Keratinocyte (primary cell): Measurements from ENCODE around the gene PRKAG1. TPM values are rescaled to one million over a fixed set of nuclear protein-coding genes. Genes with fewer than 3 reads are reported as not detected.

ENCODE experiments used
- DNase-seq: peaks from one replicate; pipeline ENCODE4 v3.0.0-alpha.2; 2011; ENCODE audit warnings: low read depth, missing footprints, low spot score
- FAIRE-seq: peaks from 2 replicates; lab custom pipeline; 2011; peaks lifted over from hg19 to GRCh38; lab: Jason Lieb, UNC
- H2AFZ ChIP-seq: 2 replicates; pipeline ENCODE4 v1.6.0; 2012; ENCODE audit warnings: low read length, control low read depth, inconsistent platforms; ENCODE audit not compliant: control insufficient read depth
- H3K27ac ChIP-seq: 2 replicates; pipeline ENCODE4 v1.5.1; 2011; ENCODE audit warnings: low read length; ENCODE audit not compliant: control insufficient read depth, insufficient read depth
- H3K27me3 ChIP-seq: 3 replicates; pipeline ENCODE4 v1.6.0; 2011; ENCODE audit warnings: low read length; ENCODE audit not compliant: control insufficient read depth, insufficient read depth; ENCODE audit errors: extremely low read depth
- H3K36me3 ChIP-seq, 2 experiments: 2 replicates in 1 of 2; 3 replicates in 1 of 2; pipeline ENCODE4 v1.5.1; 2011; ENCODE audit warnings: low read length in 2 of 2, mild to moderate bottlenecking in 1 of 2; ENCODE audit not compliant: control insufficient read depth in 2 of 2, insufficient read depth in 2 of 2; ENCODE audit errors: extremely low read depth in 1 of 2
- H3K4me1 ChIP-seq: 3 replicates; pipeline ENCODE4 v1.5.1; 2011; ENCODE audit warnings: low read length; ENCODE audit not compliant: control insufficient read depth, insufficient read depth; ENCODE audit errors: extremely low read depth
- H3K4me2 ChIP-seq: 3 replicates; pipeline ENCODE4 v1.6.0; 2011; ENCODE audit warnings: low read depth, low read length; ENCODE audit not compliant: control insufficient read depth, insufficient read depth; ENCODE audit errors: extremely low read depth
- H3K4me3 ChIP-seq, 3 experiments: fragments of 200-600 bp in 1 of 3; sonication (generic) in 1 of 3; 2 replicates in 2 of 3; 3 replicates in 1 of 3; pipeline ENCODE4 v1.5.1; 2011 to 2016; ENCODE audit warnings: low read length in 3 of 3, mild to moderate bottlenecking in 3 of 3, control low read depth in 2 of 3, inconsistent platforms in 1 of 3, low read depth in 1 of 3, mixed read lengths in 1 of 3, mixed run types in 1 of 3, moderate library complexity in 1 of 3; ENCODE audit not compliant: control insufficient read depth in 2 of 3, insufficient read depth in 2 of 3; ENCODE audit errors: extremely low read depth in 1 of 3
- H3K79me2 ChIP-seq: 2 replicates; pipeline ENCODE4 v1.6.0; 2012; ENCODE audit warnings: low read length; ENCODE audit not compliant: control insufficient read depth, insufficient read depth
- H3K9ac ChIP-seq: 3 replicates; pipeline ENCODE4 v1.6.0; 2011; ENCODE audit warnings: low read length; ENCODE audit not compliant: control insufficient read depth, insufficient read depth; ENCODE audit errors: extremely low read depth
- H3K9me1 ChIP-seq: 3 replicates; pipeline ENCODE4 v1.6.0; 2011; ENCODE audit warnings: low read length; ENCODE audit not compliant: control insufficient read depth, insufficient read depth; ENCODE audit errors: extremely low read depth
- H3K9me3 ChIP-seq: 2 replicates; pipeline ENCODE4 v1.5.1; 2012; ENCODE audit warnings: low read depth, low read length; ENCODE audit not compliant: control insufficient read depth
- H4K20me1 ChIP-seq: 3 replicates; pipeline ENCODE4 v1.6.0; 2011; ENCODE audit warnings: low read length; ENCODE audit not compliant: control insufficient read depth, insufficient read depth; ENCODE audit errors: extremely low read depth
- CTCF ChIP-seq, 3 experiments: IDR thresholded peaks in 1 of 3; conservative IDR thresholded peaks in 1 of 3; optimal IDR thresholded peaks in 1 of 3; 2 replicates in 2 of 3; 3 replicates in 1 of 3; pipeline versions ENCODE3 to v1.5.1; 2011; ENCODE audit warnings: low read length in 3 of 3, mild to moderate bottlenecking in 3 of 3, moderate library complexity in 2 of 3, control low read depth in 1 of 3, inconsistent platforms in 1 of 3; ENCODE audit not compliant: insufficient read depth in 2 of 3; ENCODE audit errors: extremely low read depth in 1 of 3
- EZH2 ChIP-seq: IDR thresholded peaks from one replicate; pipeline ENCODE4 v1.6.1; 2012; ENCODE audit warnings: inconsistent platforms, mild to moderate bottlenecking, low read length, moderate library complexity
- dilution Hi-C: fragments of 300-500 bp; cut with MboI; formaldehyde crosslinking; loops from one replicate; pipeline ENCODE4 v1.7.0; 2020; ENCODE audit warnings: low sequenced_read_pairs; ENCODE audit not compliant: extremely low pct_ligation_motif_present
- polyA plus RNA-seq, 5 experiments: library from polyadenylated mRNA; depleted of rRNA in 3 of 5; stranded (reverse) in 3 of 5; stranded (forward) in 1 of 5; unstranded in 1 of 5; fragments of >200 nt; gene quantifications; 1 replicate in 1 of 5; 2 replicates in 3 of 5; 3 replicates in 1 of 5; pipeline versions ENCODE4 v1.2.1 to v1.2.3, GENCODE V29; 2011 to 2012; ENCODE audit warnings: missing spikeins in 2 of 5, low read depth in 1 of 5, low replicate concordance in 1 of 5

The PRKAG1 gene
- polyA plus RNA-seq, 1 donor (not counting 4 experiments of a cell fraction or from before 2014, with no cell fraction given): 125 TPM

DNA sequence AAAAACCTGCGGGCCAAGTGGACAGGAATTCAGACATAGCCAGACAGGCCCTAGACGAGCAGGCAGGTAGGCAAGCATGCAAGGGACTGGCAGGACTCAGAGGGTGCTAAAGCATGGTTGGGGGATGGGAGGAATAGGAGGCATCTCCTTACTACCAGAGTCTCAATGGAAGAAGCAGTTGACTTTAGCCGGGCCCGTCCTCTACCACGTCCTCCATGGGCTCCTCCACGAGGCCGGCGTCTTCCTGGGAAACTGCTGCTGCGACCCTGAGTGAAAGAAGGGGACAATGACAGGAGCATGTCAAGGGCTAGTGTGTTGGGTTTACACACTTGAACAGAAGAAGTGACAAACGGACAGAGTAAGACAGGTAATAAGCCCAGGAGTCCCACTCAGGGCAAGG lies 30.4 kb upstream of the PRKAG1 start:
- dilution Hi-C loops: no loop called here
- Histone ChIP-seq H3K9ac (no peak overlapping the region), H2AFZ (no peak overlapping the region), H3K27ac (no peak overlapping the region), H3K9me1 (peaks cover 2% of the 10 kb centered on the region), H3K4me1 (peaks cover 5% of the 10 kb centered on the region), H3K36me3 (peaks cover 75% of the 10 kb centered on the region in 2 experiments), H3K9me3 (no peaks in the 10 kb centered on the region), H3K27me3 (no peaks in the 10 kb centered on the region), H3K79me2 (peaks cover 30% of the 10 kb centered on the region), H4K20me1 (peaks cover 11% of the 10 kb centered on the region), H3K4me3 (no peak overlapping the region), H3K4me2 (no peak overlapping the region)
- FAIRE-seq: no peak
- no peak for TF ChIP-seq CTCF (optimal IDR thresholded peaks at IDR 0.05 in 1 of 3, IDR thresholded peaks at IDR 0.05 in 1 of 3, conservative IDR thresholded peaks at IDR 0.05 in 1 of 3; ENCODE audit: extremely low read depth in 1 of 3, insufficient read depth in 2 of 3, low read length in 3 of 3)
- DNase-seq: no peak

GRCh38 chr12:49046129-49046895 lies 27.7 kb upstream of the PRKAG1 start:
- dilution Hi-C loops: no loop called here
- peaks cover 2% of the 10 kb centered on the region for H3K9me1 ChIP-seq
- no peak overlapping the region for H2AFZ ChIP-seq
- peaks cover 11% of the 10 kb centered on the region for H4K20me1 ChIP-seq
- no peak overlapping the region for H3K4me3 ChIP-seq
- no peak overlapping the region for H3K9ac ChIP-seq
- FAIRE-seq (no peak), DNase-seq (no peak)
- H3K27me3 ChIP-seq: no peaks in the 10 kb centered on the region
- H3K4me2 ChIP-seq: no peak overlapping the region
- H3K36me3 ChIP-seq: peaks cover 70 to 76% of the 10 kb centered on the region in 2 experiments
- H3K4me1 ChIP-seq: peaks cover 5% of the 10 kb centered on the region
- TF ChIP-seq CTCF (optimal IDR thresholded peaks at IDR 0.05 in 1 of 3, IDR thresholded peaks at IDR 0.05 in 1 of 3, conservative IDR thresholded peaks at IDR 0.05 in 1 of 3; ENCODE audit: extremely low read depth in 1 of 3, insufficient read depth in 2 of 3, low read length in 3 of 3): no peak
- TF ChIP-seq EZH2: no peak
- no peaks in the 10 kb centered on the region for H3K9me3 ChIP-seq
- H3K79me2 ChIP-seq: peaks cover 13% of the 10 kb centered on the region
- no peak overlapping the region for H3K27ac ChIP-seq
